Esophagus squamous epithelium (tissue), 5 donors: ENCODE data around the gene CADM2. TPM values are rescaled to one million over a fixed set of nuclear protein-coding genes. Genes with fewer than 3 reads are reported as not detected.

Experiments used
- DNase-seq: peaks from one replicate; lab custom pipeline; 2025; lab: John Stamatoyannopoulos, UW
- H3K27ac ChIP-seq, 4 donors: fragments of 200-600 bp; sonication (generic); one replicate each; pipeline ENCODE4 v1.5.1; 2016 to 2019; ENCODE audit warnings: mild to moderate bottlenecking in 1 of 4
- H3K27me3 ChIP-seq, 4 donors: fragments of 200-600 bp; sonication (generic); 1 replicate in 3 of 4; 2 replicates in 1 of 4; pipeline versions ENCODE4 v1.5.1 to v1.6.0; 2017 to 2021; ENCODE audit warnings: antibody characterized with exemption in 1 of 4
- H3K36me3 ChIP-seq, 3 donors: fragments of 200-600 bp; sonication (generic); one replicate each; pipeline ENCODE4 v1.5.1; 2016 to 2019
- H3K4me1 ChIP-seq, 3 donors: fragments of 200-600 bp; sonication (generic); one replicate each; pipeline ENCODE4 v1.5.1; 2017 to 2019
- H3K4me3 ChIP-seq, 4 donors: fragments of 200-600 bp; sonication (generic); 1 replicate in 3 of 4; 2 replicates in 1 of 4; pipeline ENCODE4 v1.5.1; 2016 to 2019; ENCODE audit warnings: mild to moderate bottlenecking in 2 of 4, moderate library complexity in 1 of 4
- H3K9me3 ChIP-seq, 3 donors: fragments of 200-600 bp; sonication (generic); one replicate each; pipeline ENCODE4 v1.5.1; 2016 to 2019
- POLR2A ChIP-seq, 4 donors: fragments of 450-650 bp; IDR thresholded peaks; one replicate each; pipeline ENCODE4 v1.6.1; 2017; ENCODE audit warnings: antibody characterized with exemption in 4 of 4, mild to moderate bottlenecking in 4 of 4, moderate library complexity in 3 of 4
- WGBS, 2 donors: methylation state at CpG; one replicate each; pipeline ENCODE4 v1.1.5; 2018; 5-methylcytosine and 5-hydroxymethylcytosine counted together
- intact Hi-C: fragments of 100-400 bp; cut with DNase I; formaldehyde crosslinking; loops from one replicate; pipeline ENCODE4 v1.15.0; 2022
- total RNA-seq, 4 donors: library from RNA; depleted of rRNA; stranded (reverse); fragments of >200 nt; gene quantifications; one replicate each; pipeline ENCODE4 v1.1.0, GENCODE V29; 2016
- TF ChIP-seq, protein P1 (sequence below), 6 experiments: fragments of 450-650 bp in 4 of 6; fragments of 200-600 bp in 2 of 6; sonication (generic) in 2 of 6; IDR thresholded peaks; one replicate each; pipeline ENCODE4 v1.5.1; 2016 to 2019; ENCODE audit warnings: antibody characterized with exemption in 6 of 6, mild to moderate bottlenecking in 4 of 6, moderate library complexity in 4 of 6
- donor health status: DM: yes; HTN: yes; CAD: no.

CADM2 gene
- total RNA-seq, 4 donors from 2014 or later = 0.08 to 0.76 (median 0.34) TPM

DNA sequence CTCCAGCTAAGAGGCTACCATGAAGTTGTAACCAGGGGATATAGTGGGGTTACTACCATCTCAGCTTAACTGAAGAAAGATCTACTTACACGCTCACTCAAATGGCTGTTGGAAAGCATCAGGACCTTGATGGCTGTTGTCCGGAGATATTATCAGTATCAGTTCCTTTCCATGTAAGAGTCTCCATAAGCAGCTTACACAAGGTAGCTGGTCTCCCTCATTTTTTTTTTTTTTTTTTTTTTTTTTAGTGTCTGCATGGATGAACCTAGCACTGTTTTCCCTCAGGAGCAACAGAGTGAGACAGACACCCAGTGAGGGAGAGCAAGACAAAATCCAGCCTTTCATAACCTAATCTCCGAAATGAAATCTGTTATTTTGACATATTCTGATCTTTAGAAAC, 230.9 kb downstream of the CADM2 start:
- TF ChIP-seq, protein P1, sequence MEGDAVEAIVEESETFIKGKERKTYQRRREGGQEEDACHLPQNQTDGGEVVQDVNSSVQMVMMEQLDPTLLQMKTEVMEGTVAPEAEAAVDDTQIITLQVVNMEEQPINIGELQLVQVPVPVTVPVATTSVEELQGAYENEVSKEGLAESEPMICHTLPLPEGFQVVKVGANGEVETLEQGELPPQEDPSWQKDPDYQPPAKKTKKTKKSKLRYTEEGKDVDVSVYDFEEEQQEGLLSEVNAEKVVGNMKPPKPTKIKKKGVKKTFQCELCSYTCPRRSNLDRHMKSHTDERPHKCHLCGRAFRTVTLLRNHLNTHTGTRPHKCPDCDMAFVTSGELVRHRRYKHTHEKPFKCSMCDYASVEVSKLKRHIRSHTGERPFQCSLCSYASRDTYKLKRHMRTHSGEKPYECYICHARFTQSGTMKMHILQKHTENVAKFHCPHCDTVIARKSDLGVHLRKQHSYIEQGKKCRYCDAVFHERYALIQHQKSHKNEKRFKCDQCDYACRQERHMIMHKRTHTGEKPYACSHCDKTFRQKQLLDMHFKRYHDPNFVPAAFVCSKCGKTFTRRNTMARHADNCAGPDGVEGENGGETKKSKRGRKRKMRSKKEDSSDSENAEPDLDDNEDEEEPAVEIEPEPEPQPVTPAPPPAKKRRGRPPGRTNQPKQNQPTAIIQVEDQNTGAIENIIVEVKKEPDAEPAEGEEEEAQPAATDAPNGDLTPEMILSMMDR (IDR thresholded peaks at IDR 0.05) = no peak
- no peak for TF ChIP-seq POLR2A (IDR thresholded peaks at IDR 0.05)
- 85 to 91% methylated on average over 3 of the region's 3 CpGs for WGBS, 2 donors
- Histone ChIP-seq H3K4me1 (no peaks in the 10 kb centered on the region), H3K4me3 (no peak overlapping the region), H3K9me3 (no peaks in the 10 kb centered on the region), H3K27ac (no peak overlapping the region), H3K27me3 (no peaks in the 10 kb centered on the region), H3K36me3 (no peaks in the 10 kb centered on the region)
- intact Hi-C loops = no loop called here
- DNase-seq = no peak

DNA sequence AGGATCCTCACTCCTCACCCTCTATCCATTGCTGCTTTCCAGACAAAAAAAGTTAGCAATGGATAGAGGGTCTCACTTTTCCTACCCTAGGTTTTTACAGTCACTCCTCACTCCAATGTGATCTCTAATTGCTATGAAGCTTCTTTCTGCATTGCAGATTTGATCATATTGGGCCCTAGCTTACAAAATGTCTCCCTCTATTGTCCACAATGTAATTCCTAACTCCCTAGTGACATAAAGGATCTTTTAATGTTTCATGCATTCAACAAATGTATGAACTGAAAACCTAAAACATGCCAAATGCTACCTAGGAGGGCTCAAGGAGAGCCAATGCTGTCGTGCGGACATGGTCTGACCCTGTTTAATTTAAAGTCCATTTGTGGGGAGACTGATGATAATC, 234.8 kb downstream of the CADM2 start:
- no peak for DNase-seq
- Histone ChIP-seq H3K9me3 (no peaks in the 10 kb centered on the region), H3K4me3 (no peak overlapping the region), H3K36me3 (no peaks in the 10 kb centered on the region), H3K4me1 (no peaks in the 10 kb centered on the region), H3K27me3 (no peaks in the 10 kb centered on the region), H3K27ac (no peak overlapping the region)
- TF ChIP-seq, protein P1 (IDR thresholded peaks at IDR 0.05) = peak in 1 of 6 experiments; percentile 29
- no peak for TF ChIP-seq POLR2A (IDR thresholded peaks at IDR 0.05)
- WGBS, 2 donors = 73 to 84% methylated on average over 2 of the region's 2 CpGs
- intact Hi-C loops = no loop called here

DNA sequence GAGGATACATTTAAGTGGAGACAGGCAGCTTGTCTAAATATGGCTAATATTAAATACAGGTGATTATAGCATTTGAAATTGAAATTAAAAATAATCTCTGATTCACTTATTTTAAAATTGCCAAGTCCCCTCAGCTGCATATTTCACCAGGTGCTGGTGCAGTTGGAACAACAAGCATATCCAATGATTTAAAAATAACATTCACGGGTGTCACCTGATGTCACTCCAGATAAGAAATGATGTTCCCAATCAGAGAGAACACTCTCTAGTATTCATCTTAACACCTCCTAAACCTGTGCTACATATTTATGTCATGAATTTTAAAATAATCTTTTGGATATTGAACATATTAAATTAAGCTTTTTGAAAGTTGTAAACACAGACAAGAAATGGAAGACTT, 249.9 kb downstream of the CADM2 start:
- H3K4me3 ChIP-seq = no peak overlapping the region
- no peak for TF ChIP-seq POLR2A (IDR thresholded peaks at IDR 0.05)
- H3K27ac ChIP-seq = no peak overlapping the region
- H3K9me3 ChIP-seq = no peaks in the 10 kb centered on the region
- H3K4me1 ChIP-seq = no peaks in the 10 kb centered on the region
- intact Hi-C loops = no loop called here
- H3K27me3 ChIP-seq = no peaks in the 10 kb centered on the region
- H3K36me3 ChIP-seq = no peaks in the 10 kb centered on the region
- WGBS, 2 donors = 38 to 44% methylated on average over 1 of the region's 1 CpG
- DNase-seq = no peak

DNA sequence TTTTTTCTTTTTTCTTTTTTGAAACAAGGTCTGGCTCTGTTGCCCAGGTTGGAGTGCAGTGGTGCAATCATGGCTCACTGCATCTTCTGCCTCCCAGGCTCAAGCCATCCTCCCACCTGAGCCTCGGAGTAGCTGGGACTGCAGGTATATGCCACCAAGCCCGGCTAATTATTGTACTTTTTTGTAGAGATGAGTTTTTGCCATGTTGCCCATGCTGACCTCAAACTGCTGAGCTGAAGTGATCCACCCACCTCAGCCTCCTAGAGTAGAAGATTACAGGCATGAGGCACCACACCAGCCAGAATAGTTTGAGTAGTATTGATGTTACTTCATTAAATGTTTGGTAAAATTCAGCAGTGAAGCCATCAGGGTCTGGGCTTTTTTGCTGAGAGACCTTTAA, 251.8 kb downstream of the CADM2 start:
- no peaks in the 10 kb centered on the region for H3K36me3 ChIP-seq
- intact Hi-C loops = no loop called here
- H3K27ac ChIP-seq = no peak overlapping the region
- no peak overlapping the region for H3K4me3 ChIP-seq
- WGBS, 2 donors = 70 to 71% methylated on average over 1 to 2 of the region's 2 CpGs
- DNase-seq = no peak
- TF ChIP-seq POLR2A (IDR thresholded peaks at IDR 0.05) = no peak
- TF ChIP-seq, protein P1 (IDR thresholded peaks at IDR 0.05) = no peak
- no peaks in the 10 kb centered on the region for H3K4me1 ChIP-seq
- no peaks in the 10 kb centered on the region for H3K27me3 ChIP-seq
- no peaks in the 10 kb centered on the region for H3K9me3 ChIP-seq

DNA sequence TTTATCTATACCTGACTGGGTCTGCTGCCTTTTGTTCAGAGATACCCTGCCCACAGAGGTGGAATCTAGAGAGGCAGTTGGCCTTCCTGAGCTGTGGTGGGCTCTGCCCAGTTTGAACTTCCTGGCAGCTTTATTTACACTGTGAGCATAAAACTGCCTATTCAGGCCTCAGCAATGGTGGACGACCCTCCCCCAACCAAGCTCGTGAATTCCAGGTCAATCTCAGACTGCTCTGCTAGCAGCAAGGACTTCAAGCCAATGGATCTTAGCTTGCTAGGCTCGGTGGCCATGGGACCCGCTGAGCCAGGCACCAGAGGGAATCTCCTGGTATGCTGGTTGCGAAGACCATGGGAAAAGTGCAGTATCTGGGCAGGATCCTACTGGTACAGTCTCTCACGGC, 270.2 kb downstream of the CADM2 start:
- Histone ChIP-seq H3K4me3 (no peak overlapping the region), H3K27ac (no peak overlapping the region), H3K4me1 (no peaks in the 10 kb centered on the region), H3K27me3 (no peaks in the 10 kb centered on the region), H3K36me3 (no peaks in the 10 kb centered on the region), H3K9me3 (no peaks in the 10 kb centered on the region)
- 65% methylated on average over 5 of the region's 6 CpGs; no CpG with 5 or more reads in 1 of the 2 donors for WGBS, 2 donors
- intact Hi-C loops = no loop called here
- no peak for TF ChIP-seq POLR2A (IDR thresholded peaks at IDR 0.05)
- TF ChIP-seq, protein P1 (IDR thresholded peaks at IDR 0.05) = no peak
- DNase-seq = no peak

DNA sequence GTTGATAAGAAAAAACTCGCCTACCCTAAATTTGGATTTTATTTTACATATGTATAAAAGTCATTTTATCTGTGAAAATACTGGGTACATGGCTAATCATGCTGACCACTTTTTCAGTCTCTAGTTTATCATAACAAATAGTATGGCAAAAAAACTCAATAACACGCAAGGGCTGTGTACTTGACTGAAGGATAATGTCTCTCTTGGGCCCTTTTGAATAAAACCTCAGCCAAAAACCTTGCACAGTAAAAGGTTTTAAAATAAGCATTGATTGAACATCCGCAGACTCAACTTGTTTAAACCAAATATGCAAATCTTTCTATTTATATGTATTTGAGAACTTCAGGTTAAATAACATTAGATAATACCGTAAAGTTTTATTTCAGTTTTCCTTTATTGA, 285.3 kb downstream of the CADM2 start:
- Histone ChIP-seq H3K4me3 (no peak overlapping the region), H3K36me3 (no peaks in the 10 kb centered on the region), H3K4me1 (no peaks in the 10 kb centered on the region), H3K9me3 (no peaks in the 10 kb centered on the region), H3K27me3 (no peaks in the 10 kb centered on the region), H3K27ac (no peak overlapping the region)
- DNase-seq = no peak
- intact Hi-C loops = no loop called here
- 81 to 82% methylated on average over 4 of the region's 4 CpGs for WGBS, 2 donors
- TF ChIP-seq POLR2A (IDR thresholded peaks at IDR 0.05) = no peak
- TF ChIP-seq, protein P1 (IDR thresholded peaks at IDR 0.05) = no peak
